Coronary artery (tissue), 2 donors: ENCODE results near the gene PCDHA3.
"Not testable (repeated sequence)": the region's sequence is repeated elsewhere in the genome, so short reads cannot be mapped to it uniquely, and the experiment has no call there.

Source experiments
- DNase-seq: peaks from one replicate; pipeline ENCODE4 v3.0.0-alpha.2; 2017; ENCODE audit warnings: low spot score
- H3K27ac ChIP-seq, 2 donors: fragments of 200-600 bp; sonication (generic); one replicate each; pipeline ENCODE4 v1.5.1; 2016 to 2019
- H3K4me3 ChIP-seq: fragments of 200-600 bp; sonication (generic); 2 replicates; pipeline ENCODE4 v1.5.1; 2016; ENCODE audit warnings: mild to moderate bottlenecking, moderate library complexity
- CTCF ChIP-seq: fragments of 200-600 bp; sonication (generic); IDR thresholded peaks from one replicate; pipeline ENCODE4 v1.5.1; 2019; ENCODE audit warnings: antibody characterized with exemption

The PCDHA3 gene

DNA sequence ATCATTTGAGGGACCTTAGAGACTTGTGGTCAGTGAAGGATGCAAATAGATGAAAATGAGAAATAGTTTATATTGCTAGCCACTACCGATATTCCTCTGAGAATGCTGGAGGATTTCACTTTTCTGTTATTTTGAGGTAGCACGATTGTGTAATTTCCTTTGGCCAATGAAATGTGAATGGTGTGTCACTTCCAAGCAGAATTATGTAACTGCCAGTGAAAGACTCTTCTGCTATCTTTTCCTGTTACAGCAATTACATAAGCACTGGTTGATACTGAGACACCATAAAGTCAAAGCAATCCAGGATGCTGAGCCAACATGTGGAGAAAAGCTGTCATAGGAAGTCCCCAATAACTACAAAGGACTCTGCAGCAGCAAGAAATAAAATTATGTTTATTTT lies 9.8 kb upstream of the PCDHA3 start:
- TF ChIP-seq CTCF = no peak
- DNase-seq = no peak
- Histone ChIP-seq H3K27ac (no peak overlapping the region), H3K4me3 (no peak overlapping the region)

GRCh38 chr5:140794595-140795258 lies 6.1 kb upstream of the PCDHA3 start, which contains the start of gene PCDHA2:
TSS of gene PCDHA2 (plus strand) at chr5:140794852.
- H3K27ac ChIP-seq = no peak within 1 kb of the TSS
- peak within 1 kb of the TSS; percentile 50 for H3K4me3 ChIP-seq
- no peak for TF ChIP-seq CTCF
- no peak for DNase-seq

DNA sequence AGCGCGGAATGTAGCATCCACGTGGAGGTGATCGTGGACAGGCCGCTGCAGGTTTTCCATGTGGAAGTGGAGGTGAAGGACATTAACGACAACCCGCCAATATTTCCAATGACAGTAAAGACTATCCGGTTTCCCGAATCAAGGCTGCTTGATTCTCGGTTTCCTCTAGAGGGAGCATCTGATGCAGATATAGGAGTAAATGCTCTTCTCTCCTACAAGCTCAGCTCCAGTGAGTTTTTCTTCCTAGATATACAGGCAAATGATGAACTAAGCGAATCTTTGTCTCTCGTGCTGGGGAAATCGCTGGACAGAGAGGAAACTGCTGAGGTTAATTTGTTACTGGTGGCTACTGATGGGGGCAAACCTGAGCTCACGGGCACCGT lies 5.6 kb upstream of the PCDHA3 start:
- Histone ChIP-seq H3K4me3 (peak overlapping the region; percentile 50), H3K27ac (no peak overlapping the region)
- TF ChIP-seq CTCF = no peak
- DNase-seq = no peak

- H3K4me3 ChIP-seq, DNase-seq, H3K27ac ChIP-seq: not testable (repeated sequence)
Measured at GRCh38 chr5:140796072-140796717, 4.7 kb upstream of the PCDHA3 start.

- no peak for DNase-seq
- no peak overlapping the region for H3K4me3 ChIP-seq
- no peak for TF ChIP-seq CTCF
- H3K27ac ChIP-seq = no peak overlapping the region
Measured at GRCh38 chr5:140796718-140797095, 4.2 kb upstream of the PCDHA3 start.

- H3K4me3 ChIP-seq = peak overlapping the region; percentile 66
- TF ChIP-seq CTCF = no peak
- H3K27ac ChIP-seq = peak overlapping the region in 1 of 2 donors; percentile 37
- no peak for DNase-seq
Measured at GRCh38 chr5:140801494-140801841, 611 bp downstream of the PCDHA3 start.

DNA sequence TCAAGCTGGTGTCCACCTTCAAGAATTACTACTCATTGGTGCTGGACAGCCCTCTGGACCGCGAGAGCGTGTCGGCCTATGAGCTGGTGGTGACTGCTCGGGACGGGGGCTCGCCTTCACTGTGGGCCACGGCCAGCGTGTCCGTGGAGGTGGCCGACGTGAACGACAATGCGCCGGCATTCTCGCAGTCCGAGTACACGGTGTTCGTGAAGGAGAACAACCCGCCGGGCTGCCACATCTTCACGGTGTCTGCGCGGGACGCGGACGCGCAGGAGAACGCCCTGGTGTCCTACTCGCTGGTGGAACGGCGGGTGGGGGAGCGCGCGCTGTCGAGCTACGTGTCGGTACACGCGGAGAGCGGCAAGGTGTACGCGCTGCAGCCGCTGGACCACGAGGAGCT lies 1.5 kb downstream of the PCDHA3 start:
- peak overlapping the region; percentile 66 for H3K4me3 ChIP-seq
- not testable (repeated sequence) for DNase-seq, H3K27ac ChIP-seq

DNA sequence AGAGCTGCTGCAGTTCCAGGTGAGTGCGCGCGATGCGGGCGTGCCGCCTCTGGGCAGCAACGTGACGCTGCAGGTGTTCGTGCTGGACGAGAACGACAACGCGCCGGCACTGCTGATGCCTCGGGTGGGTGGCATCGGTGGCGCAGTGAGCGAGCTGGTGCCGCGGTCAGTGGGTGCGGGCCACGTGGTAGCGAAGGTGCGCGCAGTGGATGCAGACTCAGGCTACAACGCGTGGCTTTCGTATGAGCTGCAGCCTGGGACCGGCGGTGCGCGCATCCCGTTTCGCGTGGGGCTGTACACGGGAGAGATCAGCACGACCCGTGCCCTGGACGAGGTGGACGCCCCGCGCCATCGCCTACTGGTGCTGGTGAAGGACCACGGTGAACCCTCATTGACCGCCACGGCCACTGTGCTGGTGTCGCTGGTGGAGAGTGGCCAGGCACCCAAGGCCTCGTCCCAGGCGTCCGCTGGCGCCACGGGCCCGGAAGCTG lies 2.0 kb downstream of the PCDHA3 start:
- no peak for TF ChIP-seq CTCF
- DNase-seq = no peak

More for the DNA sequence above, 2.0 kb downstream of the PCDHA3 start:
- Histone ChIP-seq H3K27ac (no peak overlapping the region), H3K4me3 (peak overlapping the region; percentile 66)
